Measurements from ENCODE around the gene SLC8A1.

Gene SLC8A1

DNA sequence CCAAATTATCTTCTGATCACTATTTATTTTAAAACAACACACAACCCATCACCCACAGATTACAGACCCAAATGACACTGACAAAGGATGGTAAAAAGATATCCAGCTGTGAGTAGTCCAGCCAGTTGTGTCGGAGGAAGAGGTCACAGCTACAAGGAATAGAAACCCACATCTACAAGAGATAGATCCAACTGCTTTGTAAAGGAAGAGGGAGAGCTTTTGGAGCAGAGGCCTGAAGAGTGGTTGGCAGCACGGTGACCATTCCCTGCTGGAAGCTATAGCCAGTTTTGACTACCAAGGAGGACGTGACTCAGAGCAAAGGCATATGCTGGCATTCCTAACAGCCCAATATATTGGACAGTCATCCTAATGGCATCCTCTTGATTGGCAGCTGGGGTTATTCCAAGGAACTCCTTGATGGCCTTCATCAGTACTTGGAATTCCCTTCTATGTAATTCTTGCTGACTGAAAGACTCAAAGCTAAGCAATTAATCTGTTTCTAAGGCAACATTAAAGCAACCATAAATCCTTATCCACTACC, 17.1 kb downstream of the SLC8A1 start:
- ATAC-seq (ENCODE audit: insufficient read depth, low read depth) (no peak), DNase-seq (no peak)
- H3K4me2 ChIP-seq (ENCODE audit: insufficient read depth, low read length) = no peak overlapping the region
- H3K9me3 ChIP-seq (ENCODE audit: insufficient read depth, low read length, severe bottlenecking) = no peaks in the 10 kb centered on the region
- H3K4me3 ChIP-seq (ENCODE audit: low read depth in 1 of 2, low read length in 2 of 2) = no peak overlapping the region
- H2AFZ ChIP-seq (ENCODE audit: low read depth, low read length) = no peak overlapping the region
- no peaks in the 10 kb centered on the region for H3K4me1 ChIP-seq (ENCODE audit: insufficient read depth, low read length)
- peaks cover 91% of the 10 kb centered on the region for H3K79me2 ChIP-seq (ENCODE audit: insufficient read depth, low read length)
- no peaks in the 10 kb centered on the region for H3K27me3 ChIP-seq (ENCODE audit: insufficient read depth, low read length, poor library complexity)
- no peak for TF ChIP-seq EZH2 (IDR thresholded peaks at IDR 0.05; ENCODE audit: borderline replicate concordance, low read depth, low read length, severe bottlenecking)
- TF ChIP-seq, protein P1, sequence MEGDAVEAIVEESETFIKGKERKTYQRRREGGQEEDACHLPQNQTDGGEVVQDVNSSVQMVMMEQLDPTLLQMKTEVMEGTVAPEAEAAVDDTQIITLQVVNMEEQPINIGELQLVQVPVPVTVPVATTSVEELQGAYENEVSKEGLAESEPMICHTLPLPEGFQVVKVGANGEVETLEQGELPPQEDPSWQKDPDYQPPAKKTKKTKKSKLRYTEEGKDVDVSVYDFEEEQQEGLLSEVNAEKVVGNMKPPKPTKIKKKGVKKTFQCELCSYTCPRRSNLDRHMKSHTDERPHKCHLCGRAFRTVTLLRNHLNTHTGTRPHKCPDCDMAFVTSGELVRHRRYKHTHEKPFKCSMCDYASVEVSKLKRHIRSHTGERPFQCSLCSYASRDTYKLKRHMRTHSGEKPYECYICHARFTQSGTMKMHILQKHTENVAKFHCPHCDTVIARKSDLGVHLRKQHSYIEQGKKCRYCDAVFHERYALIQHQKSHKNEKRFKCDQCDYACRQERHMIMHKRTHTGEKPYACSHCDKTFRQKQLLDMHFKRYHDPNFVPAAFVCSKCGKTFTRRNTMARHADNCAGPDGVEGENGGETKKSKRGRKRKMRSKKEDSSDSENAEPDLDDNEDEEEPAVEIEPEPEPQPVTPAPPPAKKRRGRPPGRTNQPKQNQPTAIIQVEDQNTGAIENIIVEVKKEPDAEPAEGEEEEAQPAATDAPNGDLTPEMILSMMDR (IDR thresholded peaks at IDR 0.05; ENCODE audit: borderline replicate concordance, extremely low read depth, low read length, poor library complexity, severe bottlenecking) = no peak
- H4K20me1 ChIP-seq (ENCODE audit: insufficient read depth, low read length) = peaks cover 18% of the 10 kb centered on the region; the same call in 1 of the 2 replicates
- no peak overlapping the region for H3K9ac ChIP-seq (ENCODE audit: low read depth, low read length)
- H3K36me3 ChIP-seq (ENCODE audit: insufficient read depth, low read length) = peaks cover 3% of the 10 kb centered on the region; the same call in 1 of the 2 replicates
- no peak overlapping the region for H3K27ac ChIP-seq (ENCODE audit: low read length)

DNA sequence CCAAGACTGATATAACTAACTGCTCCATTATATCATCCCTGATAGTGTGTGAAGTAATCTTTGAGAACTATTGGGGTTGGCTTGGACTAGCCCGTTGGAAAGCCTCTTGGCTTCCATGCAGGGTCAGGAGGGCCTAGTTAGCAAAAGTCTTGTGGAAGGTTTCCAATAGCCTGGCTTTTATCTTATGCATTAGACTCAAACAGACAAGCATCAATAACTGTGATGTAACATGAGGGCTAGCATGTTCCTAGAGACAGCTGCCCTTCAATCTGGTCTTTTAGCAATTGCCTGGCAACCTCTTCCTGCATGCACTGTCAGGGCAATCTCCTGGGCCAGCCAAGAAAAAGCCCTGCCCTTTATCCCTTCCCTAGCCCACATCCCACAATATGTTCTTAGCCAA, 18.2 kb downstream of the SLC8A1 start:
- Histone ChIP-seq H3K9ac (ENCODE audit: low read depth, low read length) (no peak overlapping the region), H3K4me1 (ENCODE audit: insufficient read depth, low read length) (no peaks in the 10 kb centered on the region), H3K9me3 (ENCODE audit: insufficient read depth, low read length, severe bottlenecking) (no peaks in the 10 kb centered on the region), H3K4me3 (ENCODE audit: low read depth in 1 of 2, low read length in 2 of 2) (no peak overlapping the region), H3K27ac (ENCODE audit: low read length) (no peak overlapping the region), H4K20me1 (ENCODE audit: insufficient read depth, low read length) (peaks cover 21% of the 10 kb centered on the region; the same call in 1 of the 2 replicates), H2AFZ (ENCODE audit: low read depth, low read length) (no peak overlapping the region), H3K36me3 (ENCODE audit: insufficient read depth, low read length) (peaks cover 14% of the 10 kb centered on the region), H3K79me2 (ENCODE audit: insufficient read depth, low read length) (peaks cover 90% of the 10 kb centered on the region), H3K27me3 (ENCODE audit: insufficient read depth, low read length, poor library complexity) (no peaks in the 10 kb centered on the region), H3K4me2 (ENCODE audit: insufficient read depth, low read length) (no peak overlapping the region)
- no peak for DNase-seq
- TF ChIP-seq EZH2 (IDR thresholded peaks at IDR 0.05; ENCODE audit: borderline replicate concordance, low read depth, low read length, severe bottlenecking) = no peak
- TF ChIP-seq, protein P1 (IDR thresholded peaks at IDR 0.05; ENCODE audit: borderline replicate concordance, extremely low read depth, low read length, poor library complexity, severe bottlenecking) = no peak
- ATAC-seq (ENCODE audit: insufficient read depth, low read depth) = no peak

DNA sequence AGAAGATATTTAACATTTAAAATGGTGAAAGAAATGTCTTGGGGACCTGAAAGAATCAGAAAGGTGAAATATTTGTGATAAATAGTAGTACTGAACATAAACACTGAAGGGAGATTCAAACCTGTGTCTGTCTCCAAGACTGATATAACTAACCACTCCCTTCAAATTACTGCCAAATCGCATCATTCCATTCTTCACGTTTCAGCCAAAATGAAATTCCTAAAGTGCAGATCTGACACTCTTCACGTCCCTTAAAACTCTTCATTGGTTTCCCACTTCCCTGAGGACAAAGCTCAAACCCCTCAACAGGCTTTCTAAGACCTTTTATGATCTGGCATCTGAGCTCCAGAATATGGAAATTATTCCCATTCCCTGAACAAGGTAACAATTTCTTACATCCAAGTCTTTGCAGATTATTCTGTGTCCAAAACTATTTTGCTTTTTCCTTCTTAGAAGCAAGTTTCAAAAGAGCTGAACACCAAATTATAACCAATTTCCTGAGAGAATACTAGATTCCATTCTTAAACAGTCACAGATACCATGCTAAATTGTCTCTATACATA, 18.9 kb downstream of the SLC8A1 start:
- Histone ChIP-seq H4K20me1 (ENCODE audit: insufficient read depth, low read length) (peaks cover 17% of the 10 kb centered on the region; the same call in 1 of the 2 replicates), H3K4me1 (ENCODE audit: insufficient read depth, low read length) (no peaks in the 10 kb centered on the region), H2AFZ (ENCODE audit: low read depth, low read length) (no peak overlapping the region), H3K36me3 (ENCODE audit: insufficient read depth, low read length) (peaks cover 21% of the 10 kb centered on the region), H3K9me3 (ENCODE audit: insufficient read depth, low read length, severe bottlenecking) (no peaks in the 10 kb centered on the region), H3K27me3 (ENCODE audit: insufficient read depth, low read length, poor library complexity) (no peaks in the 10 kb centered on the region), H3K4me2 (ENCODE audit: insufficient read depth, low read length) (no peak overlapping the region), H3K79me2 (ENCODE audit: insufficient read depth, low read length) (peaks cover 84% of the 10 kb centered on the region), H3K4me3 (ENCODE audit: low read depth in 1 of 2, low read length in 2 of 2) (no peak overlapping the region), H3K9ac (ENCODE audit: low read depth, low read length) (no peak overlapping the region), H3K27ac (ENCODE audit: low read length) (no peak overlapping the region)
- no peak for ATAC-seq (ENCODE audit: insufficient read depth, low read depth)
- TF ChIP-seq, protein P1 (IDR thresholded peaks at IDR 0.05; ENCODE audit: borderline replicate concordance, extremely low read depth, low read length, poor library complexity, severe bottlenecking) = no peak
- TF ChIP-seq EZH2 (IDR thresholded peaks at IDR 0.05; ENCODE audit: borderline replicate concordance, low read depth, low read length, severe bottlenecking) = no peak
- no peak for DNase-seq
